ENCODE measurements around the gene HOGA1. TPM values are rescaled to one million over a fixed set of nuclear protein-coding genes. Genes with fewer than 3 reads are reported as not detected.
A peak's percentile ranks its signal among the peaks of the same experiment; 100 is the strongest.

HOGA1 gene
- total and polyA plus RNA-seq, 7 donors: 0.66 to 12.3 (median 3.4) TPM

- H3K9me3 ChIP-seq: no peaks in the 10 kb centered on the region
- ATAC-seq (peak; percentile 77 to 88 (median 84)), DNase-seq (peak; percentile 79 to 93)
- peak overlapping the region; percentile 47 for H3K4me3 ChIP-seq
- peaks cover 65% of the 10 kb centered on the region for H3K4me1 ChIP-seq
- peak; percentile 7 for TF ChIP-seq CTCF (IDR thresholded peaks at IDR 0.05)
- 27 to 44% (median 32%) methylated on average over 21 of the region's 21 CpGs for WGBS, 3 donors
- H3K27ac ChIP-seq: peak overlapping the region; percentile 80
- intact Hi-C loops (cut with DNase I): no loop called here
- H3K27me3 ChIP-seq (ENCODE audit: insufficient read depth in 3 of 3, low read length in 2 of 3): no peaks in the 10 kb centered on the region
- H3K36me3 ChIP-seq (ENCODE audit: insufficient read depth in 1 of 2, low read depth in 1 of 2): no peaks in the 10 kb centered on the region
Measured at GRCh38 chr10:97601268-97602215, 17.4 kb downstream of the HOGA1 start.

- TF ChIP-seq CTCF (IDR thresholded peaks at IDR 0.05): no peak
- H3K36me3 ChIP-seq (ENCODE audit: insufficient read depth in 1 of 2, low read depth in 1 of 2): no peaks in the 10 kb centered on the region
- DNase-seq: no peak
- H3K4me3 ChIP-seq: no peak overlapping the region
- intact Hi-C loops (cut with DNase I): loop anchor here in 1 of 2 donors (5.0 kb wide), 1 partner anchor 35 kb away; the partner anchor contains the start of gene ANKRD2
- 88 to 96% (median 93%) methylated on average over 5 of the region's 5 CpGs for WGBS, 3 donors
- peaks cover 46% of the 10 kb centered on the region for H3K4me1 ChIP-seq
- H3K9me3 ChIP-seq: no peaks in the 10 kb centered on the region
- H3K27ac ChIP-seq: no peak overlapping the region
- ATAC-seq: no peak
- no peaks in the 10 kb centered on the region for H3K27me3 ChIP-seq (ENCODE audit: insufficient read depth in 3 of 3, low read length in 2 of 3)
Measured at GRCh38 chr10:97607095-97607636, 23.0 kb downstream of the HOGA1 start.

GRCh38 chr10:97608991-97609561 is 24.9 kb downstream of the HOGA1 start:
- H3K27ac ChIP-seq: peak overlapping the region; percentile 83
- TF ChIP-seq CTCF (IDR thresholded peaks at IDR 0.05): no peak
- peak overlapping the region; percentile 8 for H3K4me3 ChIP-seq
- ATAC-seq (peak; percentile 70 to 90 (median 85)), DNase-seq (peak; percentile 79 to 91)
- H3K36me3 ChIP-seq (ENCODE audit: insufficient read depth in 1 of 2, low read depth in 1 of 2): no peaks in the 10 kb centered on the region
- 22 to 28% (median 26%) methylated on average over 13 of the region's 13 CpGs for WGBS, 3 donors
- no peaks in the 10 kb centered on the region for H3K9me3 ChIP-seq
- H3K4me1 ChIP-seq: peaks cover 41% of the 10 kb centered on the region
- no peaks in the 10 kb centered on the region for H3K27me3 ChIP-seq (ENCODE audit: insufficient read depth in 3 of 3, low read length in 2 of 3)
- intact Hi-C loops (cut with DNase I): loop anchor here in 1 of 2 donors (5.0 kb wide), 1 partner anchor 37 kb away; the partner anchor contains the start of gene ANKRD2

GRCh38 chr10:97611473-97611872 is 27.3 kb downstream of the HOGA1 start:
- TF ChIP-seq CTCF (IDR thresholded peaks at IDR 0.05): no peak
- H3K27me3 ChIP-seq (ENCODE audit: insufficient read depth in 3 of 3, low read length in 2 of 3): no peaks in the 10 kb centered on the region
- H3K4me3 ChIP-seq: no peak overlapping the region
- DNase-seq: no peak
- H3K27ac ChIP-seq: peak overlapping the region; percentile 83
- H3K9me3 ChIP-seq: no peaks in the 10 kb centered on the region
- ATAC-seq: no peak
- peaks cover 41% of the 10 kb centered on the region for H3K4me1 ChIP-seq
- no peaks in the 10 kb centered on the region for H3K36me3 ChIP-seq (ENCODE audit: insufficient read depth in 1 of 2, low read depth in 1 of 2)
- intact Hi-C loops (cut with DNase I): loop anchor here (5.0 to 10.0 kb wide), 2 partner anchors 144 to 207 kb away; partner anchors contain the start of gene RRP12 (in 1 of the 2)
- WGBS, 3 donors: 87 to 92% (median 92%) methylated on average over 12 of the region's 12 CpGs

All from psoas muscle (tissue), 8 donors.